EL (cell line): Measurements from ENCODE around the gene PALM.
"Not testable (repeated sequence)": the region's sequence is repeated elsewhere in the genome, so short reads cannot be mapped to it uniquely, and the experiment has no call there.

Experiments
- DNase-seq: peaks from one replicate; pipeline ENCODE4 v3.0.0-alpha.2; 2016

PALM gene

GRCh38 chr19:709196-709964 lies 645 bp downstream of the PALM start:
- DNase-seq, result no peak

- DNase-seq, result no peak
Observed at GRCh38 chr19:709965-710571, 1.3 kb downstream of the PALM start.

- DNase-seq, result no peak
Observed at GRCh38 chr19:710767-711166, 2.0 kb downstream of the PALM start.

GRCh38 chr19:711254-711653 lies 2.5 kb downstream of the PALM start:
- DNase-seq, result no peak

GRCh38 chr19:715347-715746 lies 6.6 kb downstream of the PALM start:
- DNase-seq, result no peak

GRCh38 chr19:718251-718951 lies 9.7 kb downstream of the PALM start:
- no peak for DNase-seq

- no peak for DNase-seq
Observed at GRCh38 chr19:718991-719512, 10.3 kb downstream of the PALM start.

GRCh38 chr19:719636-720344 lies 11.1 kb downstream of the PALM start:
- no peak for DNase-seq

GRCh38 chr19:720345-721160 lies 11.8 kb downstream of the PALM start:
- no peak for DNase-seq

GRCh38 chr19:722553-723101 lies 13.9 kb downstream of the PALM start:
- no peak for DNase-seq

- no peak for DNase-seq
Observed at GRCh38 chr19:723247-723646, 14.5 kb downstream of the PALM start.

- no peak for DNase-seq
Observed at GRCh38 chr19:723714-724113, 15.0 kb downstream of the PALM start.

- no peak for DNase-seq
Observed at GRCh38 chr19:725461-726089, 16.8 kb downstream of the PALM start.

GRCh38 chr19:726993-727956 lies 18.5 kb downstream of the PALM start:
- no peak for DNase-seq

GRCh38 chr19:728011-728410 lies 19.3 kb downstream of the PALM start:
- DNase-seq, result no peak

GRCh38 chr19:729564-729963 lies 20.8 kb downstream of the PALM start:
- DNase-seq, result not testable (repeated sequence)

- no peak for DNase-seq
Observed at GRCh38 chr19:729965-730668, 21.4 kb downstream of the PALM start.

GRCh38 chr19:731000-731399 lies 22.3 kb downstream of the PALM start:
- DNase-seq, result no peak
